HG03095 (cell line): Measurements from ENCODE around the gene FYB2.

ENCODE experiments used
- ATAC-seq: cut with Tn5 transposase; IDR thresholded peaks from one replicate; pipeline ENCODE4 v1.9.1; 2021; ENCODE audit warnings: moderate library complexity; ENCODE audit not compliant: unreplicated experiment

Gene FYB2

GRCh38 chr1:56835657-56836056 lies 16.5 kb upstream of the FYB2 start:
- ATAC-seq: no peak

- ATAC-seq: no peak
These were observed 15.1 kb upstream of the FYB2 start for GRCh38 chr1:56834137-56834900.

GRCh38 chr1:56833088-56833487 lies 13.9 kb upstream of the FYB2 start:
- ATAC-seq: no peak

GRCh38 chr1:56831871-56832693 lies 12.9 kb upstream of the FYB2 start:
- peak; percentile 83 for ATAC-seq

- ATAC-seq: no peak
These were observed 10.8 kb upstream of the FYB2 start for GRCh38 chr1:56830052-56830451.

GRCh38 chr1:56827711-56828110 lies 8.5 kb upstream of the FYB2 start:
- ATAC-seq: no peak

- no peak for ATAC-seq
These were observed 6.2 kb upstream of the FYB2 start for GRCh38 chr1:56825436-56825835.

GRCh38 chr1:56824938-56825337 lies 5.7 kb upstream of the FYB2 start:
- no peak for ATAC-seq

- no peak for ATAC-seq
These were observed 5.1 kb upstream of the FYB2 start for GRCh38 chr1:56824271-56824670.

- ATAC-seq: no peak
These were observed 2.2 kb upstream of the FYB2 start for GRCh38 chr1:56821462-56821797.

GRCh38 chr1:56820755-56821461 lies 1.7 kb upstream of the FYB2 start:
- peak; percentile 56 for ATAC-seq

- ATAC-seq: no peak
These were observed 1.3 kb downstream of the FYB2 start for GRCh38 chr1:56817716-56818463.

- peak; percentile 73 for ATAC-seq
These were observed 2.3 kb downstream of the FYB2 start for GRCh38 chr1:56816909-56817308.

- ATAC-seq: no peak
These were observed 2.9 kb downstream of the FYB2 start for GRCh38 chr1:56816264-56816663.

GRCh38 chr1:56814205-56814604 lies 5.0 kb downstream of the FYB2 start:
- no peak for ATAC-seq

- ATAC-seq: no peak
These were observed 7.9 kb downstream of the FYB2 start for GRCh38 chr1:56811331-56811730.

GRCh38 chr1:56808410-56808809 lies 10.8 kb downstream of the FYB2 start:
- ATAC-seq: no peak

GRCh38 chr1:56806804-56807203 lies 12.4 kb downstream of the FYB2 start:
- ATAC-seq: no peak

- no peak for ATAC-seq
These were observed 15.5 kb downstream of the FYB2 start for GRCh38 chr1:56803561-56804156.

- no peak for ATAC-seq
These were observed 19.4 kb downstream of the FYB2 start for GRCh38 chr1:56799605-56800400.
